ENCODE measurements around the gene CHKB. TPM values are rescaled to one million over a fixed set of nuclear protein-coding genes. Genes with fewer than 3 reads are reported as not detected.

The CHKB gene
- 88.1 and 91.3 TPM in 2 replicates for total RNA-seq
- long read RNA-seq, transcript CHKB-201 (11 exons, 1,638 nt) = major isoform, 11 of 13 reads
- long read RNA-seq, partial matches to known transcripts = 0 of 13 reads
- long read RNA-seq, other reads (novel, unspliced or antisense) = 2 of 13 reads

GRCh38 chr22:50582493-50583293 is at the start of gene CHKB:
TSS of gene CHKB (minus strand) at chr22:50582849. CDS start at chr22:50582781, 68 bp downstream.
- Mint-ChIP-seq H3K9me3 (no peaks in the 10 kb centered on the region), H3K4me1 (peaks cover 7% of the 10 kb centered on the region), H3K4me3 (peak within 1 kb of the TSS; percentile 94), H3K36me3 (ENCODE audit: low read depth) (no peaks in the 10 kb centered on the region), H3K27ac (ENCODE audit: unreplicated experiment) (peak within 1 kb of the TSS; percentile 75), H3K27me3 (ENCODE audit: low read depth) (no peaks in the 10 kb centered on the region)
- peak; percentile 96 for DNase-seq (ENCODE audit: low read depth, low spot score)
- TF ChIP-seq CTCF (conservative IDR thresholded peaks at IDR 0.05) = no peak

GRCh38 chr22:50630376-50630775 is 47.7 kb upstream of the CHKB start:
- no peak for TF ChIP-seq CTCF (conservative IDR thresholded peaks at IDR 0.05)
- Mint-ChIP-seq H3K36me3 (ENCODE audit: low read depth) (no peaks in the 10 kb centered on the region), H3K9me3 (no peaks in the 10 kb centered on the region), H3K4me1 (peaks cover 14% of the 10 kb centered on the region), H3K27me3 (ENCODE audit: low read depth) (peaks cover 3% of the 10 kb centered on the region), H3K4me3 (peak overlapping the region; percentile 77), H3K27ac (ENCODE audit: unreplicated experiment) (no peak overlapping the region)
- no peak for DNase-seq (ENCODE audit: low read depth, low spot score)

GRCh38 chr22:50628543-50629134 is 46.0 kb upstream of the CHKB start:
- Mint-ChIP-seq H3K36me3 (ENCODE audit: low read depth) (no peaks in the 10 kb centered on the region), H3K27ac (ENCODE audit: unreplicated experiment) (peak overlapping the region; percentile 69)
- no peak for TF ChIP-seq CTCF (conservative IDR thresholded peaks at IDR 0.05)

GRCh38 chr22:50627642-50628542 is 45.2 kb upstream of the CHKB start, which contains the start of gene ARSA:
TSS of gene ARSA (minus strand) at chr22:50628152. CDS start at chr22:50627779, 373 bp downstream.
- H3K9me3 Mint-ChIP-seq = no peaks in the 10 kb centered on the region
- TF ChIP-seq CTCF (conservative IDR thresholded peaks at IDR 0.05) = peak; percentile 38
- peak; percentile 60 for DNase-seq (ENCODE audit: low read depth, low spot score)
- H3K4me1 Mint-ChIP-seq = peaks cover 14% of the 10 kb centered on the region
- H3K27ac Mint-ChIP-seq (ENCODE audit: unreplicated experiment) = peak within 1 kb of the TSS; percentile 69
- H3K4me3 Mint-ChIP-seq = peak within 1 kb of the TSS; percentile 90
- no peaks in the 10 kb centered on the region for H3K36me3 Mint-ChIP-seq (ENCODE audit: low read depth)
- H3K27me3 Mint-ChIP-seq (ENCODE audit: low read depth) = peaks cover 3% of the 10 kb centered on the region

More at GRCh38 chr22:50628543-50629134, 46.0 kb upstream of the CHKB start:
- Mint-ChIP-seq H3K4me1 (peaks cover 14% of the 10 kb centered on the region), H3K9me3 (no peaks in the 10 kb centered on the region), H3K4me3 (peak overlapping the region; percentile 90), H3K27me3 (ENCODE audit: low read depth) (peaks cover 3% of the 10 kb centered on the region)
- no peak for DNase-seq (ENCODE audit: low read depth, low spot score)
